ENCODE measurements around the gene LRRC74A.

- TF ChIP-seq CTCF (IDR thresholded peaks at IDR 0.05 in 8 of 11, conservative IDR thresholded peaks at IDR 0.05 in 3 of 11) (no peak), POLR2A (IDR thresholded peaks at IDR 0.05) (no peak)
These were observed 22.7 kb downstream of the LRRC74A start for GRCh38 chr14:76848879-76849278.

Measured in spleen (tissue), 7 donors.